K562 (cell line): ENCODE measurements around the gene EFCAB10. TPM values are rescaled to one million over a fixed set of nuclear protein-coding genes. Genes with fewer than 3 reads are reported as not detected.

ENCODE experiments used
- BACH1 ChIP-seq: fragments of 200-800 bp; sonication (Bioruptor generic); IDR thresholded peaks from 2 replicates; pipeline ENCODE4 v1.6.1; 2016; ENCODE audit warnings: missing genetic modification characterization, missing compliant biosample characterization
- CBX3 ChIP-seq, 2 experiments: IDR thresholded peaks; 1 replicate in 1 of 2; 2 replicates in 1 of 2; pipeline ENCODE4 v1.6.1; 2012; ENCODE audit warnings: inconsistent platforms in 2 of 2, low read length in 2 of 2, borderline replicate concordance in 1 of 2, control low read depth in 1 of 2
- EWSR1 ChIP-seq: fragments of 450-650 bp; IDR thresholded peaks from 2 replicates; pipeline ENCODE4 v1.6.1; 2018; ENCODE audit warnings: borderline replicate concordance, mild to moderate bottlenecking, low read depth, moderate library complexity; ENCODE audit not compliant: partially characterized antibody
- GATA2 ChIP-seq: sonication (generic); formaldehyde crosslinking; IDR thresholded peaks from 2 replicates; pipeline ENCODE4 v1.4.0; 2020; ENCODE audit warnings: mild to moderate bottlenecking, missing genetic modification reagents
- IFI16 ChIP-seq: fragments of 250-450 bp; sonication (Bioruptor Pico); IDR thresholded peaks from 2 replicates; pipeline ENCODE4 v2.1.2; 2022; ENCODE audit warnings: mild to moderate bottlenecking, inconsistent platforms
- KAT8 ChIP-seq: fragments of 450-650 bp; IDR thresholded peaks from 2 replicates; pipeline ENCODE4 v1.6.1; 2016; ENCODE audit warnings: low read depth, mild to moderate bottlenecking
- NUFIP1 ChIP-seq: fragments of 450-650 bp; IDR thresholded peaks from 2 replicates; pipeline ENCODE4 v1.6.1; 2018; ENCODE audit not compliant: partially characterized antibody
- PCBP2 ChIP-seq: fragments of 200-400 bp; formaldehyde crosslinking; IDR thresholded peaks from 2 replicates; pipeline ENCODE4 v1.6.1; 2018; ENCODE audit warnings: low read length, low read depth, mild to moderate bottlenecking, moderate library complexity; ENCODE audit not compliant: poor library complexity, severe bottlenecking
- PML ChIP-seq: IDR thresholded peaks from 2 replicates; pipeline ENCODE4 v1.6.1; 2012; ENCODE audit warnings: low read length, inconsistent platforms
- RBM25 ChIP-seq: fragments of 200-400 bp; formaldehyde crosslinking; IDR thresholded peaks from 2 replicates; pipeline ENCODE4 v1.6.1; 2018; ENCODE audit warnings: low read length, low read depth, moderate library complexity; ENCODE audit not compliant: severe bottlenecking
- RFX5 ChIP-seq: IDR thresholded peaks from 2 replicates; pipeline ENCODE4 v1.6.1; 2011; ENCODE audit warnings: low read depth, mild to moderate bottlenecking, improper control_type of control experiment, low read length
- SIX5 ChIP-seq, 2 experiments: IDR thresholded peaks; 2 replicates each; pipeline ENCODE4 v1.6.1; 2011; ENCODE audit warnings: low read length in 2 of 2, borderline replicate concordance in 1 of 2, low read depth in 1 of 2, mild to moderate bottlenecking in 1 of 2, moderate library complexity in 1 of 2; ENCODE audit not compliant: insufficient read depth in 1 of 2
- TAF15 ChIP-seq: fragments of 200-400 bp; formaldehyde crosslinking; IDR thresholded peaks from 2 replicates; pipeline ENCODE4 v1.6.1; 2017; ENCODE audit warnings: mild to moderate bottlenecking, low read depth, low read length, moderate library complexity
- TCF7L2 ChIP-seq: fragments of 150-350 bp; IDR thresholded peaks from 2 replicates; pipeline ENCODE4 v1.6.1; 2016; ENCODE audit warnings: low read depth, mild to moderate bottlenecking, low read length, moderate library complexity
- ZNF12 ChIP-seq: sonication (generic); formaldehyde crosslinking; IDR thresholded peaks from 2 replicates; pipeline ENCODE4 v1.4.0; 2020; ENCODE audit warnings: mild to moderate bottlenecking, missing genetic modification reagents
- ZNF766 ChIP-seq: fragments of 200-800 bp; sonication (Bioruptor generic); conservative IDR thresholded peaks from 2 replicates; pipeline ENCODE4 v1.6.1; 2016; ENCODE audit warnings: missing genetic modification characterization, missing compliant biosample characterization
- polyA plus RNA-seq, 8 experiments: library from polyadenylated mRNA; depleted of rRNA in 4 of 8; stranded (reverse) in 5 of 8; unstranded in 3 of 8; fragments of >200 nt; fragmentation: Nextera tagmentation in 2 of 8; fragmentation: Illumina TruSeq in 1 of 8; extraction: Ambion mirVana in 2 of 8; extraction: Trizol in 1 of 8; gene quantifications; 2 replicates each; pipeline versions ENCODE4 v1.2.1 to v1.2.3, GENCODE V29; 2011 to 2014; ENCODE audit warnings: inconsistent platforms in 1 of 8, missing spikeins in 1 of 8
- total RNA-seq, 7 experiments: library from RNA; depleted of rRNA in 6 of 7; stranded (reverse); fragments of >200 nt in 6 of 7; fragmentation: Illumina TruSeq in 2 of 7; extraction: Trizol in 2 of 7; gene quantifications; 2 replicates each; pipeline versions ENCODE4 v1.2.1 to v1.2.3, GENCODE V29; 2011 to 2021; ENCODE audit warnings: low replicate concordance in 1 of 7
- TF ChIP-seq, protein P1 (sequence below): IDR thresholded peaks from 2 replicates; pipeline ENCODE4 v1.6.1; 2014; ENCODE audit warnings: antibody characterized with exemption
- TF ChIP-seq, protein P2 (sequence below): sonication (generic); formaldehyde crosslinking; IDR thresholded peaks from 2 replicates; pipeline ENCODE4 v1.8.0; 2022; ENCODE audit warnings: mild to moderate bottlenecking, missing genetic modification reagents
- TF ChIP-seq, protein P3 (sequence below): fragments of 250-450 bp; sonication (Bioruptor Pico); IDR thresholded peaks from 2 replicates; pipeline ENCODE4 v1.4.0; 2020; ENCODE audit warnings: mild to moderate bottlenecking, moderate library complexity
- TF ChIP-seq, protein P4 (sequence below), 2 experiments: IDR thresholded peaks; 2 replicates each; pipeline ENCODE4 v1.6.1; 2011; ENCODE audit warnings: borderline replicate concordance in 1 of 2, control low read depth in 1 of 2, low read depth in 1 of 2, low read length in 1 of 2, mild to moderate bottlenecking in 1 of 2, mixed read lengths in 1 of 2, moderate library complexity in 1 of 2; ENCODE audit not compliant: insufficient read depth in 1 of 2, insufficient read length in 1 of 2, poor library complexity in 1 of 2, severe bottlenecking in 1 of 2; ENCODE audit errors: extremely low read depth in 1 of 2

The EFCAB10 gene
- total and polyA plus RNA-seq, 9 of the 15 experiments (the other 6 are each of a cell fraction or from before 2014, with no cell fraction given), result 5.0 to 21.4 (median 16.8) TPM

DNA sequence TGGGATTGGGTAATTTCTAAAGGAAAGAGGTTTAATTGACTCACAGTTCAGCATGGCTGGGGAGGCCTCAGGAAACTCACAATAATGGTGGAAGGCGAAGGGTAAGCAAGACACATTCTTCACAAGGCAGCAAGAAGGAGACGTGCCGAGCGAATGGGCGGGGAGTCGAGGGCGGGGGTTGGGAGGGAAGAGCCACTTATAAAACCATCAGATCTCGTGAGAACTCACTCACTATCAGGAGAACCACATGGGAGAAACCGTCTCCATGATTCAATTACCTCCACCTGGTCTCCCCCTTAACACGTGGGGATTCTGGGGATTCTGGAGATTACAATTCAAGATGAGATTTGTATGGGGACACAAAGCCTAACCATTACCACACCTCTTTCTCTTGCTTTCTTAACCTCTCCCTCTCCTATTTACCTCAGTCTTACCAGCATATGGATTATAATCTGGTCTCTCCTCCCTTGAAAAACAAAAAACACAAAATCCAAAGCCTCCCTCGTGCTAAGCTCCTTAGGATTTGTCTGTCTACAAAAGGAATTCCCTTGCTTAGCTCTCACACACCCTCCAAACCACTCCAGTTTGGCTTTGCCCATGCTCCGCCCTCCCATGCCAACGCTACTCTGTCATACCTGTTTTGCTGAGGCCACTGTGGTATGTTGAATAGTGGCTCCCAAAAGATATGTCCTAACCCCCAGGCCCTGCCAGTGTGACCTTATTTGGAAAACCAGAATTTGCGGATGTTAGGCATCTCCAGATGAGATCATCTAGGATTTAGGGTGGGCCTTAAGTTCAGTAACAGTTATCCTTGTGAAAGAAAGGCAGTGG is 19.6 kb upstream of the EFCAB10 start (continued):
- TF ChIP-seq, protein P1, sequence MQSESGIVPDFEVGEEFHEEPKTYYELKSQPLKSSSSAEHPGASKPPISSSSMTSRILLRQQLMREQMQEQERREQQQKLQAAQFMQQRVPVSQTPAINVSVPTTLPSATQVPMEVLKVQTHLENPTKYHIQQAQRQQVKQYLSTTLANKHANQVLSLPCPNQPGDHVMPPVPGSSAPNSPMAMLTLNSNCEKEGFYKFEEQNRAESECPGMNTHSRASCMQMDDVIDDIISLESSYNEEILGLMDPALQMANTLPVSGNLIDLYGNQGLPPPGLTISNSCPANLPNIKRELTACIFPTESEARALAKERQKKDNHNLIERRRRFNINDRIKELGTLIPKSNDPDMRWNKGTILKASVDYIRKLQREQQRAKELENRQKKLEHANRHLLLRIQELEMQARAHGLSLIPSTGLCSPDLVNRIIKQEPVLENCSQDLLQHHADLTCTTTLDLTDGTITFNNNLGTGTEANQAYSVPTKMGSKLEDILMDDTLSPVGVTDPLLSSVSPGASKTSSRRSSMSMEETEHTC, result no peak
- no peak for TF ChIP-seq KAT8
- TF ChIP-seq, protein P2, sequence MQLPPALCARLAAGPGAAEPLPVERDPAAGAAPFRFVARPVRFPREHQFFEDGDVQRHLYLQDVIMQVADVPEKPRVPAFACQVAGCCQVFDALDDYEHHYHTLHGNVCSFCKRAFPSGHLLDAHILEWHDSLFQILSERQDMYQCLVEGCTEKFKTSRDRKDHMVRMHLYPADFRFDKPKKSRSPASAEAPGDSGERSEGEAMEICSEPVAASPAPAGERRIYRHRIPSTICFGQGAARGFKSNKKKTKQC (CRISPR knock-in tag), result no peak
- no peak for TF ChIP-seq EWSR1
- no peak for TF ChIP-seq NUFIP1
- TF ChIP-seq PML, result no peak
- TF ChIP-seq IFI16 (CRISPR knock-in tag), result no peak
- TF ChIP-seq, protein P3, sequence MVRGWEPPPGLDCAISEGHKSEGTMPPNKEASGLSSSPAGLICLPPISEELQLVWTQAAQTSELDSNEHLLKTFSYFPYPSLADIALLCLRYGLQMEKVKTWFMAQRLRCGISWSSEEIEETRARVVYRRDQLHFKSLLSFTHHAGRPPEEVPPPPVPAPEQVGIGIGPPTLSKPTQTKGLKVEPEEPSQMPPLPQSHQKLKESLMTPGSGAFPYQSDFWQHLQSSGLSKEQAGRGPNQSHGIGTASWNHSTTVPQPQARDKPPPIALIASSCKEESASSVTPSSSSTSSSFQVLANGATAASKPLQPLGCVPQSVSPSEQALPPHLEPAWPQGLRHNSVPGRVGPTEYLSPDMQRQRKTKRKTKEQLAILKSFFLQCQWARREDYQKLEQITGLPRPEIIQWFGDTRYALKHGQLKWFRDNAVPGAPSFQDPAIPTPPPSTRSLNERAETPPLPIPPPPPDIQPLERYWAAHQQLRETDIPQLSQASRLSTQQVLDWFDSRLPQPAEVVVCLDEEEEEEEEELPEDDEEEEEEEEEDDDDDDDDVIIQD, result no peak
- TF ChIP-seq GATA2 (CRISPR knock-in tag), result no peak
- no peak for TF ChIP-seq PCBP2
- TF ChIP-seq CBX3 (IDR thresholded peaks at IDR 0.05; ENCODE audit: borderline replicate concordance in 1 of 2, low read length in 2 of 2), result 0 out of 3 replicates have a peak, but pooled peaks of 1 of the 2 experiments have one; percentile 46
- no peak for TF ChIP-seq TCF7L2
- no peak for TF ChIP-seq BACH1 (tag)
- TF ChIP-seq, protein P4, sequence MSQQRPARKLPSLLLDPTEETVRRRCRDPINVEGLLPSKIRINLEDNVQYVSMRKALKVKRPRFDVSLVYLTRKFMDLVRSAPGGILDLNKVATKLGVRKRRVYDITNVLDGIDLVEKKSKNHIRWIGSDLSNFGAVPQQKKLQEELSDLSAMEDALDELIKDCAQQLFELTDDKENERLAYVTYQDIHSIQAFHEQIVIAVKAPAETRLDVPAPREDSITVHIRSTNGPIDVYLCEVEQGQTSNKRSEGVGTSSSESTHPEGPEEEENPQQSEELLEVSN (IDR thresholded peaks at IDR 0.05; ENCODE audit: borderline replicate concordance in 1 of 2, extremely low read depth in 1 of 2, insufficient read depth in 1 of 2, insufficient read length in 1 of 2, low read depth in 1 of 2, low read length in 1 of 2, poor library complexity in 1 of 2, severe bottlenecking in 1 of 2), result peak; percentile 36 to 71
- no peak for TF ChIP-seq ZNF12 (CRISPR knock-in tag)
- no peak for TF ChIP-seq SIX5 (IDR thresholded peaks at IDR 0.05; ENCODE audit: borderline replicate concordance in 1 of 2, insufficient read depth in 1 of 2, low read depth in 1 of 2, low read length in 2 of 2)
- TF ChIP-seq RFX5, result no peak
- peak; percentile 40; the same call in 1 of the 2 replicates for TF ChIP-seq ZNF766 (CRISPR knock-in tag)
- TF ChIP-seq TAF15, result no peak
- TF ChIP-seq RBM25, result peak; percentile 27
